ENCODE results near the gene FILIP1L.

Gene FILIP1L

DNA sequence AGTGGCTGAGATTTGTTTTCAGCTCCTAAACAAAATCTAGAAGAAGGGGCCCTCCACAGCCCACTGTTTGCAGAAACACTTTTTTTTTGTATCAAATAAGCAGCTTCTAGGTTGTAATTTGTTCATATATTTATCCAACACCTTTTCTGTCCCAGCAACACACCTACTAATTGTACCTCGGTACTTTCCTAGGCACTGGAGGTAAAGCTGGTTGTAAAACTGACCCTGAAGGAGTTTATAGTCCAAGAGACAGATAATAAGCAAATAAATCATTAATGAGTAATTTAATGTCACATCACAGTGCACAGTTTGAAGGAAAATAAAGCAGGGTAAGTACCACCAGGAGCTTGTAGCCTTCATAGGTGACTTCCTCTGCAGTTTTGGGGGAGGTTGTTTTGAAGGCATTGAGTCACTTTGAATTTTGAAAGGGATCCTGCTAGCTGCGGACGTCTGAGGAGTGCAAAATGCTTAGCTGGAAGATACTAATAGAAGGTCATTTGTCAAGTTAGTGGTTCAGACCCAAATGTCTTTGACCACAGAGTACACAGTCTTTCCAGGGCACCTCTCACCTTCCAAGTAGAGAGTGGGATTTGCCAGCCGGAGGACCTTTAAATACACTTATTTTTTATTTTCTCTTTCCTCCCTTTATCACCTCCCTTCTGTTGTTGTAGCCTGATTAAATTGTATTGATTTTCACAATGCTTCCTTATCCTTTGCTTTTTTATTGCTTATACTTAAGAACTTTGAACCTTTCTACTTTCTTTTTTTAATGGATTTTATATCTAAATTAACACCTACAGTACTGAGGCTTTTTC is 242.9 kb downstream of the FILIP1L start:
- TF ChIP-seq, protein P1, sequence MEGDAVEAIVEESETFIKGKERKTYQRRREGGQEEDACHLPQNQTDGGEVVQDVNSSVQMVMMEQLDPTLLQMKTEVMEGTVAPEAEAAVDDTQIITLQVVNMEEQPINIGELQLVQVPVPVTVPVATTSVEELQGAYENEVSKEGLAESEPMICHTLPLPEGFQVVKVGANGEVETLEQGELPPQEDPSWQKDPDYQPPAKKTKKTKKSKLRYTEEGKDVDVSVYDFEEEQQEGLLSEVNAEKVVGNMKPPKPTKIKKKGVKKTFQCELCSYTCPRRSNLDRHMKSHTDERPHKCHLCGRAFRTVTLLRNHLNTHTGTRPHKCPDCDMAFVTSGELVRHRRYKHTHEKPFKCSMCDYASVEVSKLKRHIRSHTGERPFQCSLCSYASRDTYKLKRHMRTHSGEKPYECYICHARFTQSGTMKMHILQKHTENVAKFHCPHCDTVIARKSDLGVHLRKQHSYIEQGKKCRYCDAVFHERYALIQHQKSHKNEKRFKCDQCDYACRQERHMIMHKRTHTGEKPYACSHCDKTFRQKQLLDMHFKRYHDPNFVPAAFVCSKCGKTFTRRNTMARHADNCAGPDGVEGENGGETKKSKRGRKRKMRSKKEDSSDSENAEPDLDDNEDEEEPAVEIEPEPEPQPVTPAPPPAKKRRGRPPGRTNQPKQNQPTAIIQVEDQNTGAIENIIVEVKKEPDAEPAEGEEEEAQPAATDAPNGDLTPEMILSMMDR (IDR thresholded peaks at IDR 0.05), result no peak
- Histone ChIP-seq H3K9me3 (no peaks in the 10 kb centered on the region), H3K4me3 (ENCODE audit: low read depth in 1 of 2, low read length in 1 of 2) (no peak overlapping the region), H3K27me3 (peaks cover 35% of the 10 kb centered on the region), H3K36me3 (no peaks in the 10 kb centered on the region), H3K27ac (no peak overlapping the region), H3K4me1 (ENCODE audit: control insufficient read depth in 1 of 2, insufficient read depth in 1 of 2, low read depth in 1 of 2, low read length in 1 of 2) (peaks cover 11 to 12% of the 10 kb centered on the region in 2 experiments)

DNA sequence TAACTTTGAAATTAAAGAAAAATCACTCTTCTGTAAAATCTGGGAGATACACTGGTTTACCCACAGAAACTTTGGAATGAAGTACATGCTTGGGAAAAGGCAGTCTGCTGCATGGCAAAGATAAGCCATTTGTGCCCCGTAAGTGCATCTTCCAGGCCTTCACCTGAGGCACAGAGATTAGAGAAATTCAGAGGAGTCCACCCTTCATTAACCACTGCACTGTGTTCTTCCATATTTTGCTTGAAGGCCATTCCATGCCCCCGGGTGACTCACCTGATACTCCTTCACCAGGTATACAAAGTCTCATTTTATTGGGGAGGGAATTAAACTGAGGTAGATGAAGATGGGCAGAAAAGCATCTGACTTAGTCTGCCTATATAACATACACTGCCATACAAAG is 243.6 kb downstream of the FILIP1L start:
- TF ChIP-seq, protein P1 (IDR thresholded peaks at IDR 0.05), result no peak
- Histone ChIP-seq H3K4me1 (ENCODE audit: control insufficient read depth in 1 of 2, insufficient read depth in 1 of 2, low read depth in 1 of 2, low read length in 1 of 2) (peaks cover 4 to 5% of the 10 kb centered on the region in 2 experiments), H3K9me3 (no peaks in the 10 kb centered on the region), H3K36me3 (no peaks in the 10 kb centered on the region), H3K4me3 (ENCODE audit: low read depth in 1 of 2, low read length in 1 of 2) (no peak overlapping the region), H3K27ac (no peak overlapping the region), H3K27me3 (peaks cover 28% of the 10 kb centered on the region)

DNA sequence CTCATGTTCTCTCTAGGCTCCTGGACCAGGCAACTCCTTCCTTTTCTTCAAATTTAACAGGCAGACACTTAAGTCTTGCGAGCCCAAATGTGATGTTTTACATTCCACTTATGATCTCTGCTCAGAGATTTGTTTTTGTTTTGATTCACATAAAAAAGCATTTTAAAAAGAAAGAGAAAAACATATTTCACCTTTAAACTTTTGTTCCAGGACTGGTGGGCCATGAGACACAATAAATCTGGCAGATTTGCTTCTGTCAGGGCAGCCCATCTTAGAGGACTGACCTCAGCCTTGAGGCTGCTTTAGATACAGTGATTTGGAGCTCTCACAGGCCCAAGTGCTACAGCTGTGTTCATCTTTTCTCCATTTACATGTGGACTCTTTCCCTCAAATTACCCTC is 244.7 kb downstream of the FILIP1L start:
- H3K27ac ChIP-seq, result no peak overlapping the region
- no peaks in the 10 kb centered on the region for H3K4me1 ChIP-seq (ENCODE audit: control insufficient read depth in 1 of 2, insufficient read depth in 1 of 2, low read depth in 1 of 2, low read length in 1 of 2)
- H3K27me3 ChIP-seq, result peaks cover 17% of the 10 kb centered on the region
- no peaks in the 10 kb centered on the region for H3K36me3 ChIP-seq
- TF ChIP-seq, protein P1 (IDR thresholded peaks at IDR 0.05), result no peak
- H3K4me3 ChIP-seq (ENCODE audit: low read depth in 1 of 2, low read length in 1 of 2), result no peak overlapping the region
- no peaks in the 10 kb centered on the region for H3K9me3 ChIP-seq

DNA sequence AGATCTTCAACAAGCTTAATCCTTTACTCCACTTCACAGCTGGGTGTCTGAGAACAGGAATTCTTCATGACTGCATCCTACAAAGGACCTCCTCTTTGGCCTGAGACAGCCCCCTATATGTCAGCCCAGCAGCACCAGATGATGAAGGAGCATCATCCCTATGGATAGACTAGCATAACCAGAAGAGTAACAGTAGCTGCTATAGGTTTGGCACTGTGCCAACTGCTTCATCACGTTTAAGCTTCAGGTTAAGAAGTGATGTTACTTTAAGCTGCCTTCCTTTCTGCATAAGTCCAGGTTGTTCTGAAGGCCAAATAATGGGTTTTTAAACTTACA is 246.0 kb downstream of the FILIP1L start:
- Histone ChIP-seq H3K4me3 (ENCODE audit: low read depth in 1 of 2, low read length in 1 of 2) (no peak overlapping the region), H3K27ac (no peak overlapping the region), H3K9me3 (no peaks in the 10 kb centered on the region), H3K4me1 (ENCODE audit: control insufficient read depth in 1 of 2, insufficient read depth in 1 of 2, low read depth in 1 of 2, low read length in 1 of 2) (no peaks in the 10 kb centered on the region), H3K27me3 (peaks cover 3% of the 10 kb centered on the region), H3K36me3 (no peaks in the 10 kb centered on the region)
- TF ChIP-seq, protein P1 (IDR thresholded peaks at IDR 0.05), result no peak

DNA sequence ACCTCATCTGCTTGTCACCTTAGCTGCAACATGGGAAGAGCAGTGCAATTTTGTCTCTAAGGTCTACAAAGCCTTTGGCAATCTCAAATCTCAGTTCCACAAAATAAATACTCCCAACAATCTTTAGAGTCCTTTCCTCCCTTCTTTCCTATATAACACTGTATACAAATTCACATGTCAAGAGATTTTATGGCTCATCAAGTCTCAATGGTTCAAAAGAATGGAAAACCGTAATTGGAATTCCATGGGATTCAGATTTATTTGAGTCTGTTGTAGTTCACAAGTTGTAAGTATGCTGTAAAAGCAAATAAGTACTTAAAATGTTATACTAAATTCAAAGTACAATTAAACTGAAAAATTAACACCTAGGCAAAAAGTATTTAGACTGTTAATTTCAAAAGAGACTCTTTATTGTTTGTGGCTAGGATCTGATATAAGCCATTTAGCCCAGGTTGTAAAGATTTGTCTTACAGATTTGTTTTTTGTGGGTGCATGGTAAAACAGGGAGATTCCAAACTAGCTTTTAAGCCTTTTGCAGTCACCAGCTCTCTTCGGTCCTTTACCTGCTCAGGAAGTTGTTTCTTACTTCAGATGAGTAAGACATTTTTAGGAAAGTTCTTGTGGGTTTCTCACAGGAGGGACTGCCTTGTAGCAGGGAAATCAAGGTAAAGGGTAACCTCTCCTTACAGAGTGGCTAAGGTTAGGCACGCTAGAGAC is 246.5 kb downstream of the FILIP1L start:
- no peak overlapping the region for H3K27ac ChIP-seq
- H3K4me1 ChIP-seq (ENCODE audit: control insufficient read depth in 1 of 2, insufficient read depth in 1 of 2, low read depth in 1 of 2, low read length in 1 of 2), result no peaks in the 10 kb centered on the region
- H3K27me3 ChIP-seq, result no peaks in the 10 kb centered on the region
- H3K36me3 ChIP-seq, result no peaks in the 10 kb centered on the region
- no peak overlapping the region for H3K4me3 ChIP-seq (ENCODE audit: low read depth in 1 of 2, low read length in 1 of 2)
- TF ChIP-seq, protein P1 (IDR thresholded peaks at IDR 0.05), result no peak
- no peaks in the 10 kb centered on the region for H3K9me3 ChIP-seq

Measured in neutrophil (primary cell).